HG03521 (cell line): ENCODE data around the gene PCSK5.
"Not testable (repeated sequence)": the region's sequence is repeated elsewhere in the genome, so short reads cannot be mapped to it uniquely, and the experiment has no call there.

Experiments used
- ATAC-seq: cut with Tn5 transposase; IDR thresholded peaks from one replicate; pipeline ENCODE4 v1.9.1; 2021; ENCODE audit warnings: mild to moderate bottlenecking, moderate library complexity; ENCODE audit not compliant: unreplicated experiment

Gene PCSK5

DNA sequence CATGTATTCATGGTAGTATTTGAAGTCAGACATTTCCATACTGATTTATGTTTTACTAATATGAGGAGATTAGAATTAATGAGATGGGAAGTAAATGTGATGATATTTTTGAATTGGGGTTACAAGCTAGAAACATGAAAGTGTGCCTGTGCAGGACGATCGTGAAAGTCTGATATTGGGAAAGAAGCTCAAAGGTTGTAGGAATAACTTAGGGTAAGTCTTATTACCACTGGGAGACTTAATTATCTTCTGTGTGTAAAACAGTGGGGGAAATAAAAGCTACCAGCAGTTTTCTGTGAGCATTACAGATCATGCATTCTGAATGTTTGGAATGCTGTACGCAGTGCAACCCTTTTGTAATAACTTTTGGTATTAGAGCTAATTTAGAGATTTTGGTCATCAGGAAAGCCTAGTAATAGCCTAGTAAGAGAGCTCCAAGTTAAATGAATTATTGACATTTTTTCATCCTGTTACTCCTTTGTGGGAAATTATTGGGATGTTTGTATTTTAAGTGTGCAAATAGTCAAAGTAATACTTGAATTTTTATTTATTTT, 153.9 kb downstream of the PCSK5 start:
- ATAC-seq: no peak

DNA sequence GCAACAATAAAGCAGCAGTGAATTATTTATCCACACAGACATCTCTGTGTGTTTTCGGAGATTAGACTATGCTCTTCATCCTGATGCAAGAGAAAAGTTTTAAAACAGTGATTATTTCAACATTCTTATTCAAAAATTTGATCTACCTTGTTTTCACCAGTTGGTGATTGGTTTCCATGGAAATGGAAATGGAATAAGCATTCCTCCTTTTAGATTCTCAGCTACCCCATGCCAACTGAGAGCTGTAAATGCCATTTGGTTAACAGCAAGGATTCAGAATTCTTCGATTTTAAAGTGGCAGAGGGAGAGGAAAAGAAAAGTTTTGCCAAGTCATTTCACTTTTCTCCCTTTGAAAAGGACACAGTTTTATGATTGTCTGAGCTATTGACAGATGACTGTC, 154.7 kb downstream of the PCSK5 start:
- ATAC-seq: no peak

DNA sequence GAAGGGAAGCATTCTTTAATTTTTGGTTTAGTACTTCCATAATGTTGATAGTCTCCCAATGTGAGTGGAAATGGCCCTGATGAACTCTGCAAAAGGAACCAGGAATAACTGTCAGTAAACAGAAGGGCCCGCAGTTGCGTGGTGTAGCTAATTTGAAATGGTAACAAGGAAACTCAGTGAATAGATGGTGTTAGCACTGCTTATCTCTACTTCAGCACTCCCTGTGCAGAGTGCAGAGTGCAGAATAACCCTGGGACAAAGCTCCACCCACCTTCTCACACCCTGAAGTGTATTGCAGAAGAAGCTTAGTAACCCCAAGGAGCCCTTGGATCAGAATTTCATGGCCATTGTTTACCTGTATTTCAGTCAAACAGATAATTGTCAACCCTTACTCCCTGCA, 158.9 kb downstream of the PCSK5 start:
- ATAC-seq: no peak

DNA sequence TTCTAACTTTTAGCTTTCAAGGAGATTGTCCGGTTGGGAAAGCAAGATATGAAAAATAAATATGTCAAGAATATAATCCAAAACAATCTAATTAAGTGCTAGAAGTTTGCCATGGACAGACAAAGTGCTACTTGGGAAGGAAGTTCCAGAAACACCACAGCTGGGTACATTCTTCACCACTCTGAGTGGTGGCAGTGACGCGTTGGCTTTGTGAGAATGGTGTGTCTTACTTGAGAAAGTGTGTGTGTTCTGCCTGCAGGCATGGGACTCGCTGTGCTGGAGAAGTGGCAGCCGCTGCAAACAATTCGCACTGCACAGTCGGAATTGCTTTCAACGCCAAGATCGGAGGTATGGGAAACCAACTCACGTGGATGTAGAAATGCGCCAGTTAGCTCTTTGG, 177.2 kb downstream of the PCSK5 start:
- ATAC-seq: no peak

DNA sequence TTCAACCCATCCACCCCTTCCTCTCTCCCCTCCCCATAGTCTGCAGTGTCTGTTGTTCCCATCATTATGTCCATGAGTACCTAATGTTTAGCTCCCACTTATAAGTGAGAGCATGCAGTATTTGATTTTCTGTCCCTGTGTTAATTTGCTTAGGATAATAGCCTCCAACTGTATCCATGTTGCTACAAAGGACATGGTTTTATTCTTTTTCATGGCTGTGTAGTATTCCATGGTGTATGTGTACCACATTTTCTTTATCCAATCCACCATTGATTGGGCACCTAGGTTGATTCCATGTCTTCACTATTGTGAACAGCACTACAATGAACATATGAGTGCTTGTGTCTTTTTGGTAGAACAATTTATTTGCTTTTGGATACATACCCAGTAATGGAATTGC, 187.1 kb downstream of the PCSK5 start:
- no peak for ATAC-seq

DNA sequence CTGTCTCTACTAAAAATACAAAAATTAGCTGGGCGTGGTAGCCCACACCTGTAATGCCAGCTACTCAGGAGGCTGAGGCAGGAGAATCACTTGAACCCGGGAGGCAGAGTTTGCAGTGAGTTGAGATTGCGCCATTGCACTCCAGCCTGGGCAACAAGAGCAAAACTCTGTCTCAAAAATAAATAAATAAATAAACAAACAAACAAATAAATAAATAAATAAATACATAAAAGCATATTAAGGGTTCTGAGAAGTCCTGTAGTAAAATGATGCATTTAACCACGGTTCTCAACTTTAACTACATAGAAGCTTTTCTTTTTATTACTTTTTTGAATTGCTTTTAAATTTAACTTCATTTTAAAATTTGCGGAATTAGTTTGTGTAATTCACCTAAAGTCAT, 190.8 kb downstream of the PCSK5 start:
- not testable (repeated sequence) for ATAC-seq

DNA sequence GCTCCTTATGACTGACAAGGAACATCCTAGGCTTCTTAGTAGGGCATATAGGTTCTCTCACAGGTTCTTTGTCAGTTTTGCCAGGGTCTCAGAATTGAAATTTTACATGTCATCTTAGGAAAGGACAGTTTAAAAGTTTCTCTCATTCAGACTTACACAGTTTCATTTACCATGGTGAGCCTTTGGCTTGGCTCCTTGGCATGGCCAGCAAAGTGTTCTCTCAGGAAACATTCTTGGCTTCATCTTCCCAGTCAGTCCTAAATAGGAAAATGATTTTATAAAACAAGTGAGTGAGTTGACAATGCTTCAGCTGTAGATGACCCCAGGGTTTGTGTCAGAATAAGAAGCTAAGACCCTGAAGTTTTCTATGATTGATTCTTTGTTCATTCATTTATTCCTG, 191.6 kb downstream of the PCSK5 start:
- no peak for ATAC-seq

DNA sequence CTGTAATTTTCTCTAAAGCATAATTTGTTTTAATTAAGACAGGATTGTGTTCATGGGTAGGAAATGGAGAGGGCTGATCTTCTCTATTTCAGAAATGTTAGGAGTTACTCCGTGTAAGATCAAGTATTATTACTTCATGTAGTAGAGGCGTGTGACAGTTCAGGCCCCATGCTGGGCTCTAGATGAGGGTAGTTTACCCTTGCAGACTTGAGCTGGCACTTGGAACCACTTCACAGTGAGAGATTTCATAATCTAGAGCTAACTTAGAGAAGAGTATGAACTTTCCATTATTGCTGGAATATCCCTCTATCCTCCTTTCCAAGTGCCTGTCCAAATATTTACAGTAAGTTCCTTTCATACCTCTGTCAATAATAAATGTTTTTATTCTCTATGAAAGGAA, 195.1 kb downstream of the PCSK5 start:
- no peak for ATAC-seq

DNA sequence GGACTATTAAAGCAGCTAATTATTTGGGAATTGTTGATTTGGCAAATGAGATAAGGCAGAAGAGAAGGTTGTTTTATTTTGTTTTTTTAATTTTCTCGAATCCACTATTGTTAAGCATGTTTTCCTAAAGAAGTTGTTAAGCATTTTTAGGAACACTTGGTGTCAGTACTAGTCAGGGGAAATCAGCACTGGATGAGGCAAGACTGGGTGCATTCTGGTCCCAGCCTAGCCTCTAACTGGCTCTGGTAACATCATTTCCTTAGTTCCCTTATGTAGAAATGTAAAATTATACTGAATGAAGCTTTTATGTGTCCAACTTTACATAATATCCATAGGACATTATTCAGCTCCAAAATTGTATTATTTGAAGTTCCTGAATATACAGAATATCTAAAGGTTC, 196.1 kb downstream of the PCSK5 start:
- no peak for ATAC-seq

DNA sequence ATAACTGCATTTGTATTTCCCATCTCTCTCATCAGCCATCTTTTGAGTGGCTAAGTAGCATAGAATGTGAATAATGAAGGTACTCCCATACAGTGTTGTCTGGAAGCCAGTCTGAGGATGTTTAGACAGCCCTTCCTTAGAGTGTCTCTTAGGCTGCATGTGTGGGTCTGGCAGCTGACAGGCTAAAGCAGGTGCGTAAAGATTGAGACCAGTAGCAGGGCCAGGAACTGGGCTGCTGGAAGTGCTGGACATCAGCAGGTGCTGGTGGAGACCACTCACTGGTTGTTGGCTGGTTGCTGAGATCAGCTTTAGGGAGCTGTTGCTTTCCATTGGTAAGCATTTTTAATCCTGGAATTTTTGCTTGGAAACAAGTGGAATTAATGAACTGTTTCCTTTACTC, 197.5 kb downstream of the PCSK5 start:
- ATAC-seq: no peak

DNA sequence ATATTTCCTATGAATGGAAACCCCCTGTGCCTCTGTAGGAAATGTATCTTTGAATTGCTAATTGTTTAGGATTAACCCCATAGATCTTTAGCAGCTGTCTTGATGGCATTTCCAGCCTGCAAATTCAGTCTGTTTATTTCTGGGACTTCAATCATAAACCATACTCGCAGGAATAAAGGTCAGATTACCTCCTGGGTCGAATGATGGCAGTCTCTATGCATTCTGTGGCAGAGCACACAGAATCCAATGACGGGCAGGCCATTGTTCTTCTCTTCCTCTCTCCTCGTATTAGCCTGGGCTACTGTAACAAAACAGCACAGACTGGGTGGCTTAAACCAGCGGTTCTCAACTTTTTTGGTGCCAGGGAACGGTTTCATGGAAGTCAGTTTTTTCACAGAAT, 199.9 kb downstream of the PCSK5 start:
- ATAC-seq: no peak

DNA sequence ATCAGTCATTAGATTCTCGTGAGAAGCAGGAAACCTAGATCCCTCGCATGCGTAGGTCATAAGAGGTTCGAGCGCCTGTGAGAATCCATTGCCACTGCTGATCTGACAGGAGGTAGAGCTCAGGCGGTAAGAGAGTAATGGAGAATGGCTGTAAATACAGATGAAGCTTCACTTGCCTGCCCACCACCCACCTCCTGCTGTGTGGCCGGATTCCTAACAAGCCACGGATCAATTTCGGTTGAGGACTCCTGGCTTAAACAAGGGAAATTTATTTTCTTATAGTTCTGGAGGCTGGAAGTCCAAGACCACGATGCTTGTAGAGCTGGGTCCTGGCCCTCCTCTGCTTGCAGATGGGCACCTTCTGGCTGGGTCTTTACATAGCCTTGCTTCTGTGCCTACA, 200.4 kb downstream of the PCSK5 start:
- no peak for ATAC-seq

DNA sequence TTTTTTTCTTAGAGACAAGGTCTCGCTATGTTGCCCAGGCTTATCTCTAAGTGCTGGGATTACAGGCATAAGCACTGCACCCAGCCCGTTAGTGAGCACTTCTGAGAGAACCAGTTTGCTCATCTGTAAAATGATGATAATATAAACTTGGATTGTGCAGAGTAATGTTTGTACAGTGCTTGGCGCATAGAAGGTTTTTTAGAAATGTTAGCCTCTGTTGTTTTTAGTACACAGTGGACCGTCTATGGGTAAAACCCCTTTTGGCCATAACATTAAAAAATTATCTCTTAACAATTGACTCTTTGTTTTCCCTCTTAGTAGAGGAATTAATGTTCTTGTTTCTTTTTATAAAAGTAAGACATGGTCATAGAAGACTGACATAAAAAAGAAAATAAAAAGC, 202.1 kb downstream of the PCSK5 start:
- no peak for ATAC-seq

DNA sequence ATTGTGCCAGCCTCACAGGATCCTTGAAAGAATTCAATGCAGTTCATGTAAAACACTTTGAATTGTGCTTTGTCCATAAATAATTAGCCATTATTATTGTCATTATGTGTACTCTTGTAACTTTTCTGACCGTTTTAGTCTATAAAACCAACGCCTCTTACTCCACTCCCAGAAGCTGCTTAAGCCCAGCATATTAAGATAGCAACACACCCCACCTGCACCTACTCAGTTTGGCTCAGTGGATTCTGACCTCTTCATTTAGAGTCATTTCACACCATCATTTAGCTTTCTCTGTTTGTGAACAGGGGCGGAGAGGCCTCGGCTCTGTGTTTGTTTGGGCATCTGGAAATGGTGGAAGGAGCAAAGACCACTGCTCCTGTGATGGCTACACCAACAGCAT, 205.1 kb downstream of the PCSK5 start:
- ATAC-seq: no peak

DNA sequence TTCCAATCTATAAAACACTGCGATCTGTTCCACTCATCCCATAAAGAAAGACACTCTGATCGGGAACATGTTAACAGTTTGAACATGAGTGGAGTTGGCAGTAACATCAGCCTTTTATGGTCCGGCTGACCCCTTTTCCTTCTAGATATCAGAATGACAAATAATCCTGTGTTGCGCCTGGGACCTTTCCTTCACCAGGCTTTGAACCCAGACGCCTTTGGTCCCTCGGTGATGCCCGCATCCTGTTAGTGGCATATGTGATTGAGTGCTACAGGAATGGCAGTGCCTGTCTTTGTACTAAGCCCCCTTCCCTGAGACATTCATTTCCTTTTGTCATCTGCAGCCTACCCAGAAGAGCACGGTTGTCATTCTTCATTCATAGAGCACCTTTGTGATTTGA, 209.0 kb downstream of the PCSK5 start:
- no peak for ATAC-seq

DNA sequence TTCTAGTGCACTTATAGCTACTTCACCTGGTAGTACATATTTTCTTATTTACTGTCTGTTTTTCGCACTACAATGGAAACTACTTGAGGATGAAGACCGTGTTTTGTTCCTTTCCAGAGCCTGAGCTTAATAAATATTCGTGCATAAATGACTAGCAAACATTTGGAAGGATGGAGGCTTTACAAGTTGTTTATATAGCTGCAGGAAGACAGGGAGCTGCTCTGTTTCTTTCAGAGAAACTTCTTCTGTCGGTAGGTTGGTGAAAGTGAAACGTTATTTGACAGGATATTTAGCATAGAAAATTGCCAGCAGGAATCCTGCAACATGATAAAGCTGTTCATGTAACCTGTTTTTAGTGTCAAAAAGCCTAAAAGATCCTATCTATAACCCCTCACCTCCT, 210.6 kb downstream of the PCSK5 start:
- no peak for ATAC-seq

DNA sequence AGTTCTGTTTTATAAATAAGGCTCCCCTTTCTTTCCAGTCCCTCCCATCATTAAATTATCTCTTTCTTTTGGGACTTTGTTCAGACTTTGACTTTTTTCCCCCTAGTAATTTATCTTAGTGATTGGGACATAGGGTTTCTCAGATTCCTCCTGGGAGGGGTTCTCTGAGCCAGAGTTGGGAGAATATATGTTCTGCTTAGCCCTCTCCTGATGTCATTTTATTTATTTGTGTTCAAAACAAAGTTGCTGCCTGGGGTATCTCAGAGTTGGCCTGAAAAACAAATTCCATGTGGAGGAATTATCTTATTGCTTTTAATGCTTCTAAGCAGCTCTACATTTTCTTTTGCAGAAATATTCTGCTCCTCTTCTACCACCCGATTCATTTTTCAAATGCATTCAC, 211.0 kb downstream of the PCSK5 start:
- no peak for ATAC-seq

DNA sequence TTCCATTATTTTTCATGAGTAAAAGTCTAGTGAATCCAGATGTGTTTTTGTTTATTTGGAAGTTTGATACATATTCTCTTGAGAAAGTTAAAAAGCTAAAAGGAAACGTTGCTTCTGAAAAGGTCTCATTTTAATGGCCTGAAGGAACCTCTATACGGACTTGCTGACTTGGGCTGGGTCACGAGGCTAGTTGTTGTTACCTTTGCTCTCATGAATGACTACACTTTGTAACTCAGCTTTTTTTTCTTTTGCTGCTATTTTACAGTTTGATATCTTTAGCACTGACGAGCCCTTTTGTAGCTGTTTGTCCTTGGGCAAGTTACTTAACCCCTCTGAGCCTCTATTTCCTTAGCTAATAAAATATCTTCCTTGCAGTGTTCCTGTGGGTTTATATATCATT, 211.5 kb downstream of the PCSK5 start:
- ATAC-seq: no peak

DNA sequence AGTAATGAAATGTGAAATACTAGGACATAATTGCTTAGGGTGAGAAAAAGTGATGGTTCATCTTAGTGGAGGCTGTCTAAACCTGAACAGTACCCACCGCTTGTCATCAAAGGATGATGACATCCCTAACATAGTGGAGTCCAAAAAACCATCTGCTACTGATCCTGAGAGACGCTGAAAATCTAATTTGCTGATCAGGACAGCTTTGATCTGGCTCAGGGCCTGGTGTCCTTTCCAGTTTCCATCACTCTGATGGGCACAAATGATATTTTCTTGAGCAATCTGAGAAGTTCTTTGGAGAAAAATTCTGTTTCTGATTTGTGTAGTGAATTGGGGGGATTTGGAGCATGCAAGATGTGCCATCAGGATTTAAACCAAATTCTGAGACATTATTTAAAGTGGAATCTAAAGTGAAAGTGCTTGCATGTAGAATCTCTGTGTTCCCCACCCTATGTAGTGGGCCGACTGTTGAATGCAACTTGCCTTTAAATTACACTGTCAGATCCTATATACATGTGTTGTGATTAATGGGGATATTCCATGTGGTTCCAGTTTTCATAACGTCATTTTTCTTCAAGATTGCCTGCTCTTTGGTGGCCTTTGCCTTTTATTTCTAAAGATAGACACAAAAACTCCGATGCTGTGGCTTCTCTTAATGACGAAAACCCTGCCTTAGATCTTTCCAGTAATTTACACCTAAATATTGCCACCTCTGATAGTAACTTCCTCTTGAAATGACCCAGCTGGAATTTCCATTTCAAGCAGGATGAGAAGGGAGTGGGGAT, 213.2 kb downstream of the PCSK5 start:
- ATAC-seq: no peak

DNA sequence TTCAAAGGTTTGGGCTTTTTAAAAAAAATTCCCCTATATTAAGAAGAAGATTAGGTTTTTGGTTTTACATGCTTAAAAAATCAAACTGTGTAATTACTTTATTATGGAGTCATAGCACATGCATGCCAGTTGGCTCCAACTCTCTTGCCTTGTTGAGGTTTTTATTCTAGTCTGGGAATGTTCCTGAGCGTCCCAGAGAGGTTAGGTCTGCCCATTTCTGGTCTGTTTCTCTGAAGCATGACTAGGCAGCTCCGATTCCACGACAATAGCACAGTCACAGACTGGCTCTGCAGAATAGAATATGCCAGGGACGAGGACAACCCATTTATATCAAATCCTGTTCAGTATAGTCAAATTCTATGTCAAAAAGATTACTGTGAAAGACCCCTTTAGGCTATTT, 217.0 kb downstream of the PCSK5 start:
- no peak for ATAC-seq

DNA sequence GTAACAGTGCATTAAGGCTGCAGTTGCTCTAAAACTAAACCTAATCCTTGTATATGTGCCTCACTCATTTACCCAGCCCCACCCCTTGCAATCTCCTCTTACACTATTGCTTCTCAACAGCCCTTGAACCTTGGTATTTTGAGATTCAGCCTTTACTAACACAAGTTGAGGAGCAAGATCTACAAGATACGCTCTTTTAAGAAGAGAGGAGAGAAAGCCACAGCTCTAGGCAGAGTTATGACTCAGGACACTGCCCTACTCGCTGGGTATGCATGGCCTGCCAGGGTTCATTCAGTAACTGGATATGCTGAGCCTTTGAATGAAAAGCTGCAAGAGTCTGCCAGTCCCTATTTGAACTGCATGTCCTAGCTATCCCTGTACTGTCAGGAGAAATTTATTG, 219.5 kb downstream of the PCSK5 start:
- no peak for ATAC-seq

DNA sequence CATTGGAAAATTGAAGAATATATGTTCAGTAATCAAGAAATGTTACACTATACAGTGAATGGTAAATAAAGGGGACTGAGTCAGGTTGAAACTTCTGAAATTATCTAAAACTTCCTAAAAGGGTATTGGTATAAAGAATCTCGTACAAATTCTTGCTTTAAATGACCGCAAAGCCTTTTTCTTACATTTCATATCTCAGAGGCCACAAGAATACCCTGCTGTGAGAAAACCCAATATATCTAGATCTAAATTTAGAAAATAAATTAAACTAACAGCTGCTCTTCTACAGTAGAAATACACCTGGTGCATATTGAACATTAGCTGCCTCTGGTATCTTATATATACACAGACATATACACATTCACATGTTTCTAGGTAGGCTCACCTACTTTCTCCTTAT, 221.7 kb downstream of the PCSK5 start:
- ATAC-seq: no peak

DNA sequence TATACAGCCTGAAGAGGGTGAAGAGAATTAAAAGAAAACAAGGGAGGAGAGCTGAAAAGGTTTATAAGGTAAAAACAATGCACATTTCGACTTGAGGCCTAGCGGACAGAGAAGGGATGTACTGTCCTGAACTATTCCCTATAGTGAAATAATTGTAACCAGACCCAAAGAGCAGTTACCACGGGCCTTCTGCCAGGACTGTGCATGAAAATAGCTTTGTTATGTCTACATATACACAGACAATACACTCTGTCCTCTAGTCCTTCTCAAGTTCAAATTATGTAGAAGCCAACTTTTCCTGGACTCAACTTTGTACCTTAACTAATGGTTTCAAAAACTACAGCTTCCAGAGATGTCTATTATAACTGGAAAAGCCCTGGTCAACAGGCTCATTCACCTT, 223.7 kb downstream of the PCSK5 start:
- ATAC-seq: no peak
